ENCODE measurements around the gene FILIP1.

The FILIP1 gene

GRCh38 chr6:75493400-75494064 is at the start of gene FILIP1:
FILIP1 (minus strand) TSS chr6:75493800; CDS start chr6:75414972, 78,828 bp downstream.
- peak in 8 of 51 donors; percentile 0 to 46 (median 4) for DNase-seq

DNA sequence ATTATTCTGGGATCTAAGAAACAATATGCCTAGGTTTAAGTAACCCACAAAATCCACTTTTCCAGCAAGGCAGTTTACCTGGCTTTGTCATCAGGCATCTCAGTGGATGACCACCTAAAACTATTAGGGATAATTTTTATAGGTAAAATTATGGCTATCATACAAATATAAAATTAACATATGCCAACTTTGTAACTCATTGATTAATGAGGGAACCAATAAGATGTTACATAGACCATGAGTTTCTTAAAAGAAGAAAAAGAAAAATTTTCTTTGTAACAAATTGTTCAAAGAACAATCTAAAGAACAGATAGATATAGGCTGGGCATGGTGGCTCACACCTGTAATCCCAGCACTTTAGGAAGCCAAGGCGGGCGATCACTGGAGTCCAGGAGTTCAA is 49.7 kb upstream of the FILIP1 start:
- no peak for DNase-seq

DNA sequence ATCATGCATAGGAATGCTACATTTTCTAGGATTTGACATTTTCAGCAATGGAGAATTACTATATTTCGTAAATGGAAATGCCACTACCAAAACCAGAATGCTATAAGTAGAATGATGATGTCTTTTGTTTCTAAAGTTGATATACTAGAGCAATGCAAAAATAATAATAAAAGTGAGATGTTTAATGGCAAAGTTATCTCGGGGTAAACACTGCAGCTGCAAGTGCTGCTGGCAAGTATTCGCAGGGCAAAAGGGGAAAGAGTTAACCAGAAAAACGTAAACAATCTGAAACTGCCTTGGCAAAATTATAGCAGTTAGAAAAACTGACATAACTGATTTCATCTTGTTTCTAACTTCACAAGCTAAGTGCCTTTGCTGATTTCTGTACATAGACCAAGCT is 45.5 kb upstream of the FILIP1 start:
- DNase-seq, result no peak

DNA sequence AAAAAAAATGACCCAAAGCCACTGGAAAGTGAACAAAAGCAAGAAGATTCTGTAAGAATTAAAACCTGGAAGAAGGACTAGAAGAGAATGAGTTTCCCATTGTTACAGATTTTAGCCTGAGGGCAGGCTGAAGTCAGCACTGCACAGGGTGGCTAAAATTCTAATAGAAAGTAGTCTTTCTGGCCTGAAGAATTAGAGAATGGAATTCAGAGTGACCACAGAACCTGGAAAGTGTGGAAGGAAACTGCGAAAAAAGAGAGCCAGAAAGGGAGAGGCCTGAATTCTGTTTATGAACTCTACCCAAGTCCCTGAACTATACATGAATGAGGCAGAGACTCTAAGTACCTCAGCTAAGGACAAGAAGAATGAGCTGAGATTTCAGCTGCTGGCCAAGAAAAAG is 38.9 kb upstream of the FILIP1 start:
- DNase-seq, result no peak

DNA sequence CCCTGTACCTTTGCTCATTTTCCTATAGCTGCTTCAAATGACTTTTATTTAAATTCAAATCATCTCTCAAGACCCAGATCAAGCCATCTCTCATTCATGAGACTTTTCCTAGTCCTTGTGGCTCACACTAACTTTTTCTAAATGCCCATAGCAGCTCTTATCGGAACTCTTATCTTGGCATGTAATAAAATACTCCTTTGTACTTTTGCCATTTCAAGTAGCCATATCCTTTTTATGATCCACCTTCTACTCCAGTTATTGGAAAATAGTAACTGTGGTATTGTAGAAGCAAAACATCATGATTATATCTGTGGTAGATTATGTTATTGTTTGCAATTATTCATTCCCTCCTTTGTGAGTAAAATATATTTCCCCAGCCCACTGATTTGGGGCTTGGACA is 37.6 kb upstream of the FILIP1 start:
- DNase-seq, result no peak

- no peak for DNase-seq
These were observed 37.1 kb upstream of the FILIP1 start for GRCh38 chr6:75530696-75531095.

GRCh38 chr6:75528423-75528822 is 34.8 kb upstream of the FILIP1 start:
- DNase-seq, result no peak

- DNase-seq, result peak in 25 of 51 donors; percentile 0 to 75 (median 15)
These were observed 33.0 kb upstream of the FILIP1 start for GRCh38 chr6:75526502-75527127.

GRCh38 chr6:75525682-75526081 is 32.1 kb upstream of the FILIP1 start:
- DNase-seq, result no peak

GRCh38 chr6:75524322-75524972 is 30.8 kb upstream of the FILIP1 start:
- no peak for DNase-seq

DNA sequence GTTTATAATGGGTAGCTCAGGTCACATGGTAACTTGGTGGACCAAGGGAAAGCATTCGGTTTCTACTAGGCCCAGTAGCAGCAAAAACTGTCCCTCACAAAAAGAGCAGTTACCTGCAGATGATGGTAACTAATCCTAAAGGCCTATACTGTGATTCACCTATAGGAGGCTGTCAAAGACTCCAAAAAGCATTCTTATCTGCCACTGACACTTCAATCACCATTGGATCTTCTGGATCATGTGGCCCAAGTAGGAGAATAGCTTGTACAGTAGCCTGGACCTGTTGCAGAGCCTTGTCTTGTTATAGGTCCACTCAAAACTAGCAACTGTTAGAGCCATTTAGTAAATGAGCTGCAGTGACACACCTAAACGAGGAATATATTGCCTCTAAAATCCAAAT is 23.2 kb upstream of the FILIP1 start:
- DNase-seq, result no peak

GRCh38 chr6:75512591-75512990 is 19.0 kb upstream of the FILIP1 start:
- DNase-seq, result no peak

DNA sequence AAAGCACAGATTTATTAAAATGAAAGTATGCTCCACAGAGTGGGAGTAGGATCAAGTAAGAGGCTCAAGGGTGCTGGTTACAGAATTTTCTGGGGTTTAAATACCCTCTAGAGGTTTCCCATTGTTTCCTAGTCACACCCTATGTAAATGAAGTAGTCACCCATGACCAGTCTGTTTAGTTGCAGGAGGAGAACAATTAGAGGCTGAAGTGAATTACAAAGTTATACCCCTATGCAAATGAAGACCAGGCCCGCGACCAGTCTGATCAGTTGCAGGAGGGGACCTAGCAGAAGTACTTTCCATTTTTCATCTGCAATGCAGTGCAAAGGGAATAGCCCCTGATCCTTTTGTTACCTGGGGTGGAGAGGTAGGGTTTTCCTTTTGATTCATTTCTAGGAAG is 11.8 kb upstream of the FILIP1 start:
- no peak for DNase-seq

GRCh38 chr6:75504465-75505222 is 11.0 kb upstream of the FILIP1 start:
- DNase-seq, result no peak

DNA sequence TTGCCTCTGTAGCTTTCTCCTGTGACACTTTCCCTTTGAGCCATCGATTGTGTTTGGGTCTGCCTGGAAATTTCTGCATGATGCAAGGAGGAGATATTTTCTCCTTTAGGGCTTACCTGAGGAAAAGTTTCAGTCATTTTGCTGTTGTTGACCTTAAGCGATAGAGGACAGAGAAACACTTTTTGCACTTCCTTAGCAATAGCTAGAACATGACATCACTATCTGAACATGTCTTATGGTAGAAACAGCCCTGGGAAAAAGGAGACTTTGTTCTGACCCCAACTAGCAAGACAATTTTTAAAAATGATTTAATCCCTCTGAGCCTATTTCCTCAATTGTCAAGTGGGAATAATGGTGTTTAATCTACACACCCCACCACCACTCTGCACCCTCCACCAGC is 9.7 kb upstream of the FILIP1 start:
- DNase-seq, result no peak

- no peak for DNase-seq
These were observed 9.3 kb upstream of the FILIP1 start for GRCh38 chr6:75502884-75503283.

DNA sequence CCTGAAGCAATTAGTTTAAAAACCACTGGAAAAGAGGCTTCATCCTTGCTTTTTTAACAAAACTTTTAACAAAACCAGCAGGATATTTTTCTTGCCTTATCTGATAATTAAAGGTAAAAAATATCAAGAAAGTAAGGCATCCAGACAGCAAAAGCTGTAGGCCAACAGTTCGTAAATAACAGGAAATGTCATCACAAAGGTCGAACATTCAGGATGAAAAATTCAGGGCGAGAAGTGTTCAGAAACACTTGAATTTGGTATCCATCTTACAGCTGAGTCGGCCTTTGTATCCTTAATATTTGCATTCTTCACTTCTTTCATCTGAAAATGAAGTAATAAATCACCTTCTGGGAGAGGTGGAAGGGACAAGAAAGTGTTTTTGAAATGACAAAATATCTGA is 8.2 kb upstream of the FILIP1 start:
- DNase-seq, result no peak

GRCh38 chr6:75499640-75500039 is 6.0 kb upstream of the FILIP1 start:
- no peak for DNase-seq

GRCh38 chr6:75498862-75499261 is 5.3 kb upstream of the FILIP1 start:
- no peak for DNase-seq

DNA sequence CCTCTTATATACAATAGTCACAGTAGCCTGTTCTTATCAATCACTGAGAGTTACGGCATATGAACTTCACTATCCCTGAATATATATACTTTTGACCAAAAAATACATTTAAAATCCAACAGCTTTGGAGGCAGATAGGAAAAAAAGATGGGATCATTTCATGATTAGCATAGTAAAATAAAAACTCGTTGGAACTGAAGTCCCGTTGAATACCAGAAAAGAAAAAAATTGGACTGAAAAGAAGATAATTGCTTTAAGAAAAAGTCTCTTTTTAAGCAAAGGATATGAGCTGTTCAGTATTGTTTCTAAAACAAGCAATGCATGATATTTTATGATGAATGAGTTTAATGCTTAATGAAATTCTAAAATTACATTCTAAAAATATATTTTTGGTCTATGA is 4.4 kb upstream of the FILIP1 start:
- DNase-seq, result no peak

- DNase-seq, result no peak
These were observed 1.4 kb upstream of the FILIP1 start for GRCh38 chr6:75495011-75495410.

GRCh38 chr6:75494290-75494689 is 690 bp upstream of the FILIP1 start:
- no peak for DNase-seq

Measured in hypothalamus (tissue), 51 donors.